K562 (cell line): ENCODE data around the gene VSIG10. TPM values are rescaled to one million over a fixed set of nuclear protein-coding genes. Genes with fewer than 3 reads are reported as not detected.

Experiments used
- ARNT ChIP-seq, 2 experiments: fragments of 450-650 bp; IDR thresholded peaks; 2 replicates each; pipeline ENCODE4 v1.6.1; 2016; ENCODE audit warnings: mild to moderate bottlenecking in 1 of 2
- CEBPG ChIP-seq, 3 experiments: fragments of 200-800 bp in 1 of 3; sonication (Bioruptor generic) in 1 of 3; sonication (generic) in 1 of 3; formaldehyde crosslinking in 1 of 3; IDR thresholded peaks in 2 of 3; conservative IDR thresholded peaks in 1 of 3; 2 replicates each; pipeline versions ENCODE4 v1.6.1 to v1.8.0; 2016 to 2022; ENCODE audit warnings: missing compliant biosample characterization in 2 of 3, missing genetic modification characterization in 2 of 3, mild to moderate bottlenecking in 1 of 3, missing genetic modification reagents in 1 of 3
- GTF2E2 ChIP-seq: fragments of 200-800 bp; sonication (Bioruptor generic); IDR thresholded peaks from 2 replicates; pipeline ENCODE4 v1.6.1; 2016; ENCODE audit warnings: missing genetic modification characterization, missing compliant biosample characterization
- KAT7 ChIP-seq: sonication (generic); formaldehyde crosslinking; IDR thresholded peaks from 2 replicates; pipeline ENCODE4 v1.8.0; 2022; ENCODE audit warnings: missing genetic modification reagents, mild to moderate bottlenecking, borderline replicate concordance
- KDM2B ChIP-seq: fragments of 250-450 bp; sonication (Bioruptor Pico); IDR thresholded peaks from 2 replicates; pipeline ENCODE4 v1.8.0; 2021; ENCODE audit warnings: mild to moderate bottlenecking, moderate library complexity
- KLF10 ChIP-seq: fragments of 250-450 bp; sonication (Bioruptor Pico); IDR thresholded peaks from 2 replicates; pipeline ENCODE4 v1.6.1; 2021; ENCODE audit warnings: matching md5 sums
- MTF1 ChIP-seq: fragments of 250-450 bp; sonication (Bioruptor Pico); IDR thresholded peaks from 2 replicates; pipeline ENCODE4 v1.9.0; 2021; ENCODE audit warnings: moderate library complexity, mild to moderate bottlenecking, inconsistent platforms, borderline replicate concordance
- NFIC ChIP-seq: fragments of 450-650 bp; IDR thresholded peaks from 2 replicates; pipeline ENCODE4 v1.6.1; 2017; ENCODE audit warnings: mild to moderate bottlenecking, inconsistent platforms
- PHF8 ChIP-seq: fragments of 200-600 bp; sonication (generic); IDR thresholded peaks from 2 replicates; pipeline ENCODE4 v1.6.1; 2012; ENCODE audit warnings: mixed run types, mild to moderate bottlenecking, inconsistent platforms, low read length, moderate library complexity, borderline replicate concordance
- PHTF2 ChIP-seq: fragments of 250-450 bp; sonication (Bioruptor Pico); IDR thresholded peaks from 2 replicates; pipeline ENCODE4 v1.5.0; 2021; ENCODE audit warnings: mild to moderate bottlenecking
- PPARD ChIP-seq: fragments of 250-450 bp; sonication (Bioruptor Pico); IDR thresholded peaks from 2 replicates; pipeline ENCODE4 v1.8.0; 2022; ENCODE audit warnings: inconsistent platforms, mild to moderate bottlenecking, moderate library complexity
- SRSF3 ChIP-seq: fragments of 200-400 bp; formaldehyde crosslinking; IDR thresholded peaks from 2 replicates; pipeline ENCODE4 v1.6.1; 2016; ENCODE audit warnings: mild to moderate bottlenecking, low read length, moderate library complexity; ENCODE audit not compliant: insufficient read depth
- SRSF9 ChIP-seq: fragments of 200-400 bp; formaldehyde crosslinking; IDR thresholded peaks from 2 replicates; pipeline ENCODE4 v1.6.1; 2017; ENCODE audit warnings: low read depth, low read length, borderline replicate concordance
- SUPT5H ChIP-seq: fragments of 450-650 bp; IDR thresholded peaks from 2 replicates; pipeline ENCODE4 v1.6.1; 2016
- TFAM ChIP-seq: fragments of 250-450 bp; sonication (Bioruptor Pico); conservative IDR thresholded peaks from 2 replicates; pipeline ENCODE4 v1.5.0; 2021; ENCODE audit warnings: mild to moderate bottlenecking, moderate library complexity
- TRIM28 ChIP-seq: fragments of 450-650 bp; IDR thresholded peaks from 2 replicates; pipeline ENCODE4 v1.6.1; 2017
- XRCC5 ChIP-seq: fragments of 200-400 bp; formaldehyde crosslinking; IDR thresholded peaks from 2 replicates; pipeline ENCODE4 v1.6.1; 2017; ENCODE audit warnings: low read depth, mild to moderate bottlenecking, low read length
- ZKSCAN8 ChIP-seq: fragments of 200-800 bp; sonication (Bioruptor generic); IDR thresholded peaks from 2 replicates; pipeline ENCODE4 v1.6.1; 2016; ENCODE audit warnings: missing genetic modification characterization, missing compliant biosample characterization
- ZNF384 ChIP-seq: IDR thresholded peaks from 2 replicates; pipeline ENCODE4 v1.6.1; 2012; ENCODE audit warnings: low read depth, low read length, improper control_type of control experiment
- ZNF75A ChIP-seq: fragments of 450-650 bp; formaldehyde crosslinking; IDR thresholded peaks from 2 replicates; pipeline ENCODE4 v1.4.0; 2020; ENCODE audit warnings: mild to moderate bottlenecking
- ZNF79 ChIP-seq: fragments of 250-450 bp; sonication (Bioruptor Pico); IDR thresholded peaks from 2 replicates; pipeline ENCODE4 v1.4.0; 2020; ENCODE audit warnings: low read depth, mild to moderate bottlenecking, moderate library complexity
- polyA plus RNA-seq, 8 experiments: library from polyadenylated mRNA; depleted of rRNA in 4 of 8; stranded (reverse) in 5 of 8; unstranded in 3 of 8; fragments of >200 nt; fragmentation: Nextera tagmentation in 2 of 8; fragmentation: Illumina TruSeq in 1 of 8; extraction: Ambion mirVana in 2 of 8; extraction: Trizol in 1 of 8; gene quantifications; 2 replicates each; pipeline versions ENCODE4 v1.2.1 to v1.2.3, GENCODE V29; 2011 to 2014; ENCODE audit warnings: inconsistent platforms in 1 of 8, missing spikeins in 1 of 8
- total RNA-seq, 7 experiments: library from RNA; depleted of rRNA in 6 of 7; stranded (reverse); fragments of >200 nt in 6 of 7; fragmentation: Illumina TruSeq in 2 of 7; extraction: Trizol in 2 of 7; gene quantifications; 2 replicates each; pipeline versions ENCODE4 v1.2.1 to v1.2.3, GENCODE V29; 2011 to 2021; ENCODE audit warnings: low replicate concordance in 1 of 7
- TF ChIP-seq, protein P1 (sequence below): fragments of 450-650 bp; IDR thresholded peaks from 2 replicates; pipeline ENCODE4 v1.6.1; 2017; ENCODE audit warnings: antibody characterized with exemption
- TF ChIP-seq, protein P2 (sequence below): fragments of 450-650 bp; formaldehyde crosslinking; IDR thresholded peaks from 2 replicates; pipeline ENCODE4 v1.4.0; 2020; ENCODE audit warnings: mild to moderate bottlenecking, moderate library complexity
- TF ChIP-seq, protein P3 (sequence below): fragments of 200-400 bp; formaldehyde crosslinking; IDR thresholded peaks from 2 replicates; pipeline ENCODE4 v1.6.1; 2017; ENCODE audit warnings: mild to moderate bottlenecking, low read depth, low read length, moderate library complexity

VSIG10 gene
- total and polyA plus RNA-seq, 9 of the 15 experiments (the other 6 are each of a cell fraction or from before 2014, with no cell fraction given), result 4.1 to 8.8 (median 4.7) TPM

DNA sequence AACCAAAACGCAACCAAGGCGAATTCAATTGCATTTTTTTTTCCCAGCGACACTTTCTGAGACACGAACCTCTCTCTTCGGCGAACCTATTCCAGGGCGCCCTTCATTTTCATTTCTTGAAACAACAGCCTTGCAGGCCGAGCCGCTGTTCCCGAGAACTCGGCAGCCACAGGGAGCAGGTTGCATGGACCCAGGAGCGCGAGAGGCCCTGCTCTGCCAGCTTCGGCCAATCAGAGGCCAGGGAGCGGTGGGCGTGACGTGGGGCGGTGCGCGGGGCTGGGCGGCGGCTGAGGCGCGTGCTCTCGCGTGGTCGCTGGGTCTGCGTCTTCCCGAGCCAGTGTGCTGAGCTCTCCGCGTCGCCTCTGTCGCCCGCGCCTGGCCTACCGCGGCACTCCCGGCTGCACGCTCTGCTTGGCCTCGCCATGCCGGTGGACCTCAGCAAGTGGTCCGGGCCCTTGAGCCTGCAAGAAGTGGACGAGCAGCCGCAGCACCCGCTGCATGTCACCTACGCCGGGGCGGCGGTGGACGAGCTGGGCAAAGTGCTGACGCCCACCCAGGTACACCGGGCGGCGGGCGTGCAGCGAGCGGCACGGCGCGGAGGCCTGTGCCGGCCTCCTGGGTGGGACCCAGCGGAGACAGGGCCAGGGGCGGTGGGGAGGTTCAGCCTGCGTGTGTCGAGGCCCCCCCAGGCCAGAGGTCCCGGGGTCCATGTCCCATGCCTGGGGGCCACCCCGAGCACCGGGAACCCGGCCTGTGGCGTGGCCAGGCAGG is 32.2 kb upstream of the VSIG10 start, which contains the start of gene PEBP1 (continued):
- 0 out of 2 replicates have a peak, but pooled peaks have one; percentile 75 for TF ChIP-seq KAT7
- TF ChIP-seq, protein P1, sequence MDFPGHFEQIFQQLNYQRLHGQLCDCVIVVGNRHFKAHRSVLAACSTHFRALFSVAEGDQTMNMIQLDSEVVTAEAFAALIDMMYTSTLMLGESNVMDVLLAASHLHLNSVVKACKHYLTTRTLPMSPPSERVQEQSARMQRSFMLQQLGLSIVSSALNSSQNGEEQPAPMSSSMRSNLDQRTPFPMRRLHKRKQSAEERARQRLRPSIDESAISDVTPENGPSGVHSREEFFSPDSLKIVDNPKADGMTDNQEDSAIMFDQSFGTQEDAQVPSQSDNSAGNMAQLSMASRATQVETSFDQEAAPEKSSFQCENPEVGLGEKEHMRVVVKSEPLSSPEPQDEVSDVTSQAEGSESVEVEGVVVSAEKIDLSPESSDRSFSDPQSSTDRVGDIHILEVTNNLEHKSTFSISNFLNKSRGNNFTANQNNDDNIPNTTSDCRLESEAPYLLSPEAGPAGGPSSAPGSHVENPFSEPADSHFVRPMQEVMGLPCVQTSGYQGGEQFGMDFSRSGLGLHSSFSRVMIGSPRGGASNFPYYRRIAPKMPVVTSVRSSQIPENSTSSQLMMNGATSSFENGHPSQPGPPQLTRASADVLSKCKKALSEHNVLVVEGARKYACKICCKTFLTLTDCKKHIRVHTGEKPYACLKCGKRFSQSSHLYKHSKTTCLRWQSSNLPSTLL, result no peak
- no peak for TF ChIP-seq MTF1 (CRISPR knock-in tag)
- TF ChIP-seq, protein P2, sequence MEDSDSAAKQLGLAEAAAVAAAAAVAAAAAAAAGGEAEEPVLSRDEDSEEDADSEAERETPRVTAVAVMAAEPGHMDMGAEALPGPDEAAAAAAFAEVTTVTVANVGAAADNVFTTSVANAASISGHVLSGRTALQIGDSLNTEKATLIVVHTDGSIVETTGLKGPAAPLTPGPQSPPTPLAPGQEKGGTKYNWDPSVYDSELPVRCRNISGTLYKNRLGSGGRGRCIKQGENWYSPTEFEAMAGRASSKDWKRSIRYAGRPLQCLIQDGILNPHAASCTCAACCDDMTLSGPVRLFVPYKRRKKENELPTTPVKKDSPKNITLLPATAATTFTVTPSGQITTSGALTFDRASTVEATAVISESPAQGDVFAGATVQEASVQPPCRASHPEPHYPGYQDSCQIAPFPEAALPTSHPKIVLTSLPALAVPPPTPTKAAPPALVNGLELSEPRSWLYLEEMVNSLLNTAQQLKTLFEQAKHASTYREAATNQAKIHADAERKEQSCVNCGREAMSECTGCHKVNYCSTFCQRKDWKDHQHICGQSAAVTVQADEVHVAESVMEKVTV, result no peak
- peak; percentile 91 for TF ChIP-seq KDM2B (CRISPR knock-in tag)
- TF ChIP-seq ZKSCAN8, result no peak
- no peak for TF ChIP-seq KLF10
- no peak for TF ChIP-seq ZNF75A (CRISPR knock-in tag)
- no peak for TF ChIP-seq TRIM28
- peak; percentile 32; the same call in 1 of the 2 replicates for TF ChIP-seq NFIC
- no peak for TF ChIP-seq ZNF79
- no peak for TF ChIP-seq PPARD (CRISPR knock-in tag)
- no peak for TF ChIP-seq ZNF384
- no peak for TF ChIP-seq ARNT (IDR thresholded peaks at IDR 0.05)
- peak; percentile 83; the same call in 1 of the 2 replicates for TF ChIP-seq PHF8
- TF ChIP-seq SRSF9, result no peak
- no peak for TF ChIP-seq SRSF3
- TF ChIP-seq, protein P3, sequence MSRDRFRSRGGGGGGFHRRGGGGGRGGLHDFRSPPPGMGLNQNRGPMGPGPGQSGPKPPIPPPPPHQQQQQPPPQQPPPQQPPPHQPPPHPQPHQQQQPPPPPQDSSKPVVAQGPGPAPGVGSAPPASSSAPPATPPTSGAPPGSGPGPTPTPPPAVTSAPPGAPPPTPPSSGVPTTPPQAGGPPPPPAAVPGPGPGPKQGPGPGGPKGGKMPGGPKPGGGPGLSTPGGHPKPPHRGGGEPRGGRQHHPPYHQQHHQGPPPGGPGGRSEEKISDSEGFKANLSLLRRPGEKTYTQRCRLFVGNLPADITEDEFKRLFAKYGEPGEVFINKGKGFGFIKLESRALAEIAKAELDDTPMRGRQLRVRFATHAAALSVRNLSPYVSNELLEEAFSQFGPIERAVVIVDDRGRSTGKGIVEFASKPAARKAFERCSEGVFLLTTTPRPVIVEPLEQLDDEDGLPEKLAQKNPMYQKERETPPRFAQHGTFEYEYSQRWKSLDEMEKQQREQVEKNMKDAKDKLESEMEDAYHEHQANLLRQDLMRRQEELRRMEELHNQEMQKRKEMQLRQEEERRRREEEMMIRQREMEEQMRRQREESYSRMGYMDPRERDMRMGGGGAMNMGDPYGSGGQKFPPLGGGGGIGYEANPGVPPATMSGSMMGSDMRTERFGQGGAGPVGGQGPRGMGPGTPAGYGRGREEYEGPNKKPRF, result no peak
- no peak for TF ChIP-seq CEBPG (CRISPR knock-in tag; IDR thresholded peaks at IDR 0.05)
- TF ChIP-seq CEBPG (tag; conservative IDR thresholded peaks at IDR 0.05 in 1 of 2, IDR thresholded peaks at IDR 0.05 in 1 of 2), result no peak
- peak; percentile 33; the same call in 1 of the 2 replicates for TF ChIP-seq GTF2E2 (tag)
- TF ChIP-seq TFAM (CRISPR knock-in tag), result no peak
- TF ChIP-seq SUPT5H, result peak; percentile 85
- TF ChIP-seq PHTF2 (CRISPR knock-in tag), result no peak
- no peak for TF ChIP-seq XRCC5
